ENCODE results near the gene CAMTA1. TPM values are rescaled to one million over a fixed set of nuclear protein-coding genes. Genes with fewer than 3 reads are reported as not detected.

The CAMTA1 gene
- total RNA-seq, 1 experiment from 2014 or later: 69.5 TPM

GRCh38 chr1:6823793-6824192 is 38.5 kb downstream of the CAMTA1 start:
- H4K20me1 ChIP-seq (ENCODE audit: insufficient read depth): peaks cover 4% of the 10 kb centered on the region; the same call in 1 of the 2 replicates
- H2AFZ ChIP-seq (ENCODE audit: low read depth, low read length, poor library complexity, severe bottlenecking): no peak overlapping the region
- peaks cover 17% of the 10 kb centered on the region for H3K79me2 ChIP-seq (ENCODE audit: insufficient read depth, low read length)
- BruUV-seq (replicated peaks): no TSS peak
- no peaks in the 10 kb centered on the region for H3K9me3 ChIP-seq (ENCODE audit: control insufficient read depth in 1 of 2, insufficient read depth in 1 of 2, low read depth in 1 of 2, low read length in 2 of 2)
- intact Hi-C loops (cut with micrococcal nuclease): no loop called here
- no peak for DNase-seq (ENCODE audit: low read depth, low spot score)
- no peaks in the 10 kb centered on the region for H3K27me3 ChIP-seq (ENCODE audit: insufficient read depth, low read length)
- no peak overlapping the region for H3K27ac ChIP-seq (ENCODE audit: low read depth, low read length)
- POLR2A ChIA-PET: no interaction called here
- H3K4me1 ChIP-seq (ENCODE audit: control insufficient read depth in 1 of 2, insufficient read depth in 2 of 2, low read length in 2 of 2): peaks cover 0 to 14% of the 10 kb centered on the region in 2 experiments; a peak in 1 of 4 replicates
- no peak overlapping the region for H3K9ac ChIP-seq (ENCODE audit: low read length)
- RAD21 ChIA-PET (ENCODE audit: low non-redundant PET in 1 of 2, low total read pairs in 2 of 2, uncharacterized antibody in 2 of 2, unreplicated experiment in 2 of 2): no interaction called here
- H3K9me2 ChIP-seq (ENCODE audit: insufficient read depth): no peaks in the 10 kb centered on the region
- no peak overlapping the region for H3K4me2 ChIP-seq (ENCODE audit: low read length)
- CTCF ChIA-PET: no interaction called here
- H3K36me3 ChIP-seq (ENCODE audit: control insufficient read depth in 1 of 2, insufficient read depth in 2 of 2, low read length in 2 of 2): peaks cover 0 to 4% of the 10 kb centered on the region in 2 experiments; a peak in 2 of 4 replicates
- TF ChIP-seq EZH2 (IDR thresholded peaks at IDR 0.05) (no peak), FOSL1 (IDR thresholded peaks at IDR 0.05; ENCODE audit: low read depth) (no peak), SIN3A (IDR thresholded peaks at IDR 0.05; ENCODE audit: low read depth) (no peak), CTCF (IDR thresholded peaks at IDR 0.05 in 2 of 3, conservative IDR thresholded peaks at IDR 0.05 in 1 of 3; ENCODE audit: borderline replicate concordance in 1 of 3, insufficient read depth in 1 of 3, low read depth in 2 of 3, low read length in 2 of 3) (no peak), SP1 (IDR thresholded peaks at IDR 0.05; ENCODE audit: low read depth) (no peak), REST (IDR thresholded peaks at IDR 0.05; ENCODE audit: low read depth) (no peak), POLR2A (IDR thresholded peaks at IDR 0.05; ENCODE audit: borderline replicate concordance, extremely low read depth, insufficient read depth, insufficient read length) (no peak), RAD21 (IDR thresholded peaks at IDR 0.05; ENCODE audit: low read depth) (no peak), POLR2AphosphoS5 (IDR thresholded peaks at IDR 0.05; ENCODE audit: low read depth, low read length) (no peak)
- ATAC-seq: no peak
- H3K4me3 ChIP-seq (replicated peaks in 1 of 2; ENCODE audit: low read depth in 1 of 2, low read length in 2 of 2): no peak overlapping the region

Measured in HCT116 (cell line).